EL (cell line): ENCODE data around the gene SMARCAL1.
"Not testable (repeated sequence)": the region's sequence is repeated elsewhere in the genome, so short reads cannot be mapped to it uniquely, and the experiment has no call there.

ENCODE experiments used
- DNase-seq: peaks from one replicate; pipeline ENCODE4 v3.0.0-alpha.2; 2016

The SMARCAL1 gene

GRCh38 chr2:216412022-216412999, at the start of gene SMARCAL1:
SMARCAL1 (plus strand) TSS chr2:216412484; CDS start chr2:216414705, 2,221 bp downstream.
- peak; percentile 98 for DNase-seq

GRCh38 chr2:216362730-216363129, 49.6 kb upstream of the SMARCAL1 start:
- peak; percentile 83 for DNase-seq

GRCh38 chr2:216363221-216363620, 49.1 kb upstream of the SMARCAL1 start:
- DNase-seq: no peak

GRCh38 chr2:216365518-216365917, 46.8 kb upstream of the SMARCAL1 start:
- DNase-seq: no peak

GRCh38 chr2:216366777-216367471, 45.4 kb upstream of the SMARCAL1 start:
- DNase-seq: no peak

- DNase-seq: no peak
These were observed 42.5 kb upstream of the SMARCAL1 start for GRCh38 chr2:216369821-216370220.

GRCh38 chr2:216370961-216371712, 41.1 kb upstream of the SMARCAL1 start:
- DNase-seq: peak; percentile 34

- DNase-seq: peak; percentile 89
These were observed 40.3 kb upstream of the SMARCAL1 start, which contains the start of gene MARCHF4 for GRCh38 chr2:216371721-216372702. MARCHF4 (minus strand) TSS chr2:216372483; CDS start chr2:216370260, 2,223 bp downstream.

GRCh38 chr2:216372761-216373291, 39.5 kb upstream of the SMARCAL1 start:
- peak; percentile 91 for DNase-seq

GRCh38 chr2:216373896-216374295, 38.4 kb upstream of the SMARCAL1 start:
- DNase-seq: no peak

GRCh38 chr2:216375286-216375685, 37.0 kb upstream of the SMARCAL1 start:
- DNase-seq: no peak

- DNase-seq: no peak
These were observed 32.3 kb upstream of the SMARCAL1 start for GRCh38 chr2:216379977-216380376.

GRCh38 chr2:216384409-216384808, 27.9 kb upstream of the SMARCAL1 start:
- DNase-seq: not testable (repeated sequence)

- no peak for DNase-seq
These were observed 26.8 kb upstream of the SMARCAL1 start for GRCh38 chr2:216385478-216385877.

GRCh38 chr2:216387262-216387661, 25.0 kb upstream of the SMARCAL1 start:
- DNase-seq: no peak

GRCh38 chr2:216388046-216388884, 24.0 kb upstream of the SMARCAL1 start:
- DNase-seq: no peak

GRCh38 chr2:216389570-216389969, 22.7 kb upstream of the SMARCAL1 start:
- no peak for DNase-seq

- DNase-seq: peak; percentile 71
These were observed 20.9 kb upstream of the SMARCAL1 start for GRCh38 chr2:216391401-216391800.

- DNase-seq: no peak
These were observed 20.2 kb upstream of the SMARCAL1 start for GRCh38 chr2:216392018-216392562.
